ENCODE results near the gene NPAS3. TPM values are rescaled to one million over a fixed set of nuclear protein-coding genes. Genes with fewer than 3 reads are reported as not detected.

The NPAS3 gene
- total RNA-seq, 2 donors from 2014 or later, result 0.33 to 0.78 TPM

GRCh38 chr14:33042591-33042990 is 103.9 kb downstream of the NPAS3 start:
- H3K36me3 ChIP-seq (replicated peaks in 1 of 2; ENCODE audit: insufficient read depth in 1 of 2, low read depth in 2 of 2), result no peaks in the 10 kb centered on the region
- ATAC-seq (no peak), DNase-seq (no peak)
- intact Hi-C loops (cut with DNase I), result no loop called here
- no peaks in the 10 kb centered on the region for H3K9me3 ChIP-seq
- 38 to 50% methylated on average over 1 of the region's 1 CpG for WGBS, 2 donors
- H3K4me3 ChIP-seq, result no peak overlapping the region
- H3K27me3 ChIP-seq, result no peaks in the 10 kb centered on the region
- no peaks in the 10 kb centered on the region for H3K4me1 ChIP-seq
- TF ChIP-seq POLR2A (IDR thresholded peaks at IDR 0.05), result no peak
- H3K27ac ChIP-seq, result no peak overlapping the region

GRCh38 chr14:33045760-33046159 is 107.1 kb downstream of the NPAS3 start:
- no peaks in the 10 kb centered on the region for H3K9me3 ChIP-seq
- no peaks in the 10 kb centered on the region for H3K36me3 ChIP-seq (replicated peaks in 1 of 2; ENCODE audit: insufficient read depth in 1 of 2, low read depth in 2 of 2)
- no peak for TF ChIP-seq CTCF (IDR thresholded peaks at IDR 0.05)
- TF ChIP-seq POLR2A (IDR thresholded peaks at IDR 0.05), result no peak
- no peak overlapping the region for H3K4me3 ChIP-seq
- intact Hi-C loops (cut with DNase I), result no loop called here
- ATAC-seq (no peak), DNase-seq (no peak)
- 58 to 68% methylated on average over 4 of the region's 4 CpGs for WGBS, 2 donors
- H3K4me1 ChIP-seq, result no peaks in the 10 kb centered on the region
- H3K27ac ChIP-seq, result no peak overlapping the region
- no peaks in the 10 kb centered on the region for H3K27me3 ChIP-seq

GRCh38 chr14:33052943-33053342 is 114.3 kb downstream of the NPAS3 start:
- 16 to 29% methylated on average over 2 of the region's 2 CpGs for WGBS, 2 donors
- Histone ChIP-seq H3K27ac (no peak overlapping the region), H3K36me3 (replicated peaks in 1 of 2; ENCODE audit: insufficient read depth in 1 of 2, low read depth in 2 of 2) (no peaks in the 10 kb centered on the region), H3K9me3 (no peaks in the 10 kb centered on the region), H3K4me3 (no peak overlapping the region), H3K4me1 (no peaks in the 10 kb centered on the region), H3K27me3 (no peaks in the 10 kb centered on the region)
- ATAC-seq (no peak), DNase-seq (no peak)
- intact Hi-C loops (cut with DNase I), result no loop called here
- TF ChIP-seq CTCF (IDR thresholded peaks at IDR 0.05) (no peak), POLR2A (IDR thresholded peaks at IDR 0.05) (no peak)

- intact Hi-C loops (cut with DNase I), result no loop called here
- no peaks in the 10 kb centered on the region for H3K4me1 ChIP-seq
- ATAC-seq (no peak), DNase-seq (no peak)
- WGBS, 2 donors, result 78 to 85% methylated on average over 4 of the region's 4 CpGs
- no peak overlapping the region for H3K27ac ChIP-seq
- TF ChIP-seq POLR2A (IDR thresholded peaks at IDR 0.05) (no peak), CTCF (IDR thresholded peaks at IDR 0.05) (no peak)
- H3K36me3 ChIP-seq (replicated peaks in 1 of 2; ENCODE audit: insufficient read depth in 1 of 2, low read depth in 2 of 2), result no peaks in the 10 kb centered on the region
- H3K9me3 ChIP-seq, result no peaks in the 10 kb centered on the region
- no peaks in the 10 kb centered on the region for H3K27me3 ChIP-seq
- H3K4me3 ChIP-seq, result no peak overlapping the region
These were observed 117.5 kb downstream of the NPAS3 start for GRCh38 chr14:33056213-33056612.

- no peaks in the 10 kb centered on the region for H3K36me3 ChIP-seq (replicated peaks in 1 of 2; ENCODE audit: insufficient read depth in 1 of 2, low read depth in 2 of 2)
- H3K27ac ChIP-seq, result no peak overlapping the region
- no peaks in the 10 kb centered on the region for H3K4me1 ChIP-seq
- H3K4me3 ChIP-seq, result no peak overlapping the region
- intact Hi-C loops (cut with DNase I), result no loop called here
- TF ChIP-seq CTCF (IDR thresholded peaks at IDR 0.05), result no peak
- TF ChIP-seq POLR2A (IDR thresholded peaks at IDR 0.05), result no peak
- WGBS, 2 donors, result 85 to 96% methylated on average over 4 of the region's 4 CpGs
- DNase-seq (no peak), ATAC-seq (no peak)
- H3K9me3 ChIP-seq, result no peaks in the 10 kb centered on the region
- H3K27me3 ChIP-seq, result no peaks in the 10 kb centered on the region
These were observed 118.9 kb downstream of the NPAS3 start for GRCh38 chr14:33057585-33057984.
